Stimulated activated naive CD8-positive, alpha-beta T cell treated with anti-CD3 and anti-CD28 coated beads, Interleukin-15, Interleukin-2, amounts not matched to agents 100 U/mL and 50 U/mL, for 24 hours (primary cell): ENCODE results near the gene TUBB2B.

Experiments used
- ATAC-seq: fragments of 150-1000 bp; cut with Tn5 transposase; one replicate; pipeline ENCODE4 v1.10.0; 2021
- DNase-seq: peaks from one replicate; pipeline ENCODE4 v3.0.0; 2021

TUBB2B gene

GRCh38 chr6:3227363-3228045 lies at the start of gene TUBB2B:
TSS of gene TUBB2B (minus strand) at chr6:3227653. CDS start at chr6:3227543, 110 bp downstream.
- DNase-seq (no peak), ATAC-seq (no peak)

- ATAC-seq (no peak), DNase-seq (no peak)
Observed at GRCh38 chr6:3277251-3277650, 49.8 kb upstream of the TUBB2B start.

GRCh38 chr6:3276174-3277167 lies 49.0 kb upstream of the TUBB2B start:
- DNase-seq (no peak), ATAC-seq (no peak)

GRCh38 chr6:3273707-3274521 lies 46.5 kb upstream of the TUBB2B start:
- no peak for DNase-seq

GRCh38 chr6:3272911-3273547 lies 45.6 kb upstream of the TUBB2B start:
- ATAC-seq (no peak), DNase-seq (no peak)

More at GRCh38 chr6:3273707-3274521, 46.5 kb upstream of the TUBB2B start:
- no peak for ATAC-seq

- no peak for DNase-seq
- ATAC-seq, result no peak
Observed at GRCh38 chr6:3271756-3272155, 44.3 kb upstream of the TUBB2B start.

- DNase-seq (no peak), ATAC-seq (no peak)
Observed at GRCh38 chr6:3270258-3270657, 42.8 kb upstream of the TUBB2B start.

GRCh38 chr6:3269281-3269975 lies 42.0 kb upstream of the TUBB2B start:
- DNase-seq (no peak), ATAC-seq (no peak)

GRCh38 chr6:3268680-3269079 lies 41.2 kb upstream of the TUBB2B start:
- ATAC-seq (no peak), DNase-seq (no peak)

GRCh38 chr6:3267162-3267561 lies 39.7 kb upstream of the TUBB2B start:
- DNase-seq (no peak), ATAC-seq (no peak)

GRCh38 chr6:3266170-3266569 lies 38.7 kb upstream of the TUBB2B start:
- DNase-seq, result no peak
- no peak for ATAC-seq

GRCh38 chr6:3265671-3266070 lies 38.2 kb upstream of the TUBB2B start:
- ATAC-seq, result no peak
- DNase-seq, result no peak

GRCh38 chr6:3264356-3264755 lies 36.9 kb upstream of the TUBB2B start:
- DNase-seq, result no peak
- no peak for ATAC-seq

GRCh38 chr6:3263096-3263495 lies 35.6 kb upstream of the TUBB2B start:
- no peak for DNase-seq
- ATAC-seq, result no peak

- ATAC-seq (no peak), DNase-seq (no peak)
Observed at GRCh38 chr6:3261921-3262320, 34.5 kb upstream of the TUBB2B start.

- DNase-seq, result no peak
- no peak for ATAC-seq
Observed at GRCh38 chr6:3261518-3261820, 34.0 kb upstream of the TUBB2B start.

- ATAC-seq, result no peak
- DNase-seq, result no peak
Observed at GRCh38 chr6:3260772-3261517, 33.5 kb upstream of the TUBB2B start.

- DNase-seq (no peak), ATAC-seq (no peak)
Observed at GRCh38 chr6:3260296-3260695, 32.8 kb upstream of the TUBB2B start.

GRCh38 chr6:3259491-3259958 lies 32.1 kb upstream of the TUBB2B start:
- DNase-seq (peak; percentile 39), ATAC-seq (peak; percentile 12)

- DNase-seq, result peak; percentile 99
- ATAC-seq, result peak; percentile 88
Observed at GRCh38 chr6:3258720-3259490, 31.5 kb upstream of the TUBB2B start, which contains the start of gene PSMG4. TSS of gene PSMG4 (plus strand) at chr6:3258947. CDS start at chr6:3259023, 76 bp downstream.
